GM19099 (cell line): ENCODE data around the gene TGFBR1.

ENCODE experiments used
- POLR2A ChIP-seq: IDR thresholded peaks from 3 replicates; pipeline ENCODE4 v1.6.1; 2011; ENCODE audit warnings: low read depth; ENCODE audit not compliant: insufficient read length; ENCODE audit errors: extremely low read depth

Gene TGFBR1

DNA sequence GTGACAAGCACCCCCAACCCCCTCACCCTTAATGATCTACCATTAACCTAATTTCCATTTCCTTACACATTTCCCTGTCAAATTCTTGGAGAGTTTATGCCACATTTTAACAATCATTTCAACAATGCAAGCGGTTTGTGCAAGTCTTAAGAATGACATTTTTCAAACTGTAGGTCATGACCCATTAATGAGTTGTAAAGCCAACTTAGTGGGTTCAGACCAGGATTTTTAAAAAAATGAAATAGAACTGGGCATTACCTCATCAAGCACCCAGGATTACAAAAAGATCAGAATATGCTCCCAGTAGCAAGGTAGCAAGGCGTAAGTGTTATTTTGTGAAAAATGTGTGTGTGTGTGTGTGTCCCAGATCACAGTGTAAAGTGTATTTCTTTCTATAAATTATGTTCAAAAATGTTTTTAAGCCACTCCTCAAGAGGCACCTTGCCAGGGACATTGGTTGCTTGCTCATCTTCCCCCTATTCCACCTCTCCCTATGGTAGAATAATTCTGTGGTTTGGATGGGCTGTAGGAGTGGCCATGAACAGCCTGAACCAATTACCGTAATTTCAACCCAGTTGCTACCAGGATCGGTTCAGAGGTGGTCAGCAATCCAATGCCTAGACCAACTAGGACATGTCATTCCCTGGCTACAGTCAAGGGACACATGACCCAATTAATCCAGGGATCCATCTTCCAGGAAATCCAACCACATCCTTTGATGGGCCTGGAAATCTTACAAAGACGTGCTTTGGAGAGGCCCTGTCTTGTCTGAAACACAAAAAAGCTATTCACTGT is 14.4 kb upstream of the TGFBR1 start:
- no peak for TF ChIP-seq POLR2A

DNA sequence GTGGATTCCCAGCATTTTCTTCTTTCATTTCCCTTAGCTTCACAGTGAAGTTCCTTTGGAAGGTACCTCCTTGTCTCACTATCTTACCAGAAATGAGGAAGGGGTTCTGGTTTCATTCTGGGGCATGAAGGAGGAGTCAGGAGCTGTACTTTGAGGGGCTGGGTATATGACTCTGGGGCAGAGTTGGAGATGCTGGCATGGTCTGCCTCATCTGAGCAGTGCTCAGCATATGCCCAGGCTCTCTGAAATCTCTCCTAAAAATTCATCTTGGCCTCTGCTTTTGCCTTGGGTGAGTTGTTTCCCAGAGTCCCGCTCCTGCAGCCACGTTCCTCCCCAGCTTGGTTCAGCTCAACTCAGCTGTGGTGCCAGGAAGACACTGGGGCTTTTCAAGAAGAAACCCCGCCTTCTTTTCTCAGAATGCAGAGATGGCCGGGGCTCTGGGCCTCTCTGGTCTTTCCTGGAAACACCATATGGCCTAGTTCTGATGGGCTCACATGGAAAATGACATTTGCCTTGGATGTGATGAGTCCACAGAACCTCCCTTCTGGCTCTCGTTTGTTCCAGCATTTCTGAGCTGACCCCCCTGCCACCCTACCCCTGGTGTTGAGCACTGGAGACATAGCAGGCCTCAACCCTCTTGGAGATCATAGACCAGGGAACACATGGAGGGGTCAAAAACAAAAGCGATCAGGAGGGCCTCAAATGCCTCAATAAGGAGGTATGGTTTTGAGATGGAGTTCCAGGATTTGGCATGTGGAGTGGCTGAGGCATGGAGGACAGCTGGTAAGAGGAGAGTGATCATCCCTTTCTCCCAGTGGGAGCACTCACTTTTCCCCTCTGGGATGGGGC is 12.0 kb upstream of the TGFBR1 start:
- TF ChIP-seq POLR2A, result no peak

DNA sequence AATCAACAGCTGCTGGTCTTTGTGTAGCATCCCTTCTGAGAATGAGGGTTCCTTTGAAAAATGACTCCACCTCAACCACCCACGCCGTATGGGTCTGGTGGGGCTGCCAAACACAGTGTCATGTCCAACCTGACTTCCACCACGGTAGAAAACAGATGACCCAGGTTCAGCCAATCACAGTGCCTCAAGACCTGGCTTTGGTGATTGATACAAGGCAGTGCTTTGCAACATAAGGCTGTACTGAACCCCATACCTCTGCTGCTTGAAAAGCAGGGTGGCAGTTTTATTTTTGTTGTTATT is 11.5 kb upstream of the TGFBR1 start:
- no peak for TF ChIP-seq POLR2A

DNA sequence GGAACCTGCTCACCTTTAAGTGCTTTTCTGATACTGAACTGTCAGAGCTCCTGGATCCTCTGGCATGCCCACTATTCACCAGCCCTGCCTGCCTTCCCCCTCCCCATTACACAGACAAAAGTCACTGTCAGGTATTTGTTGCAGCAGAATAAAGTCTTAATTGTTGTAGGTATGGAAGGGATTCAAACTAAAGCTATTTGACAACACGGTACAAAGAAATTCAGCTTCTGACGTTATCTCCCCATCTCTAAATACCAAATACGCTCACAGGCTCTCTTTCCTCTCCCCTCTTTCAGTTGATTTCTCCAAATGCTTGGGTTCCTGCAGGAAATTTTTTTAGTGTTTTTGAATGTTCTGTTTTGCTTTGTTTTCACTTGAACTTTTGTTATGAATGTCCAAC is 9.3 kb upstream of the TGFBR1 start:
- TF ChIP-seq POLR2A, result no peak

DNA sequence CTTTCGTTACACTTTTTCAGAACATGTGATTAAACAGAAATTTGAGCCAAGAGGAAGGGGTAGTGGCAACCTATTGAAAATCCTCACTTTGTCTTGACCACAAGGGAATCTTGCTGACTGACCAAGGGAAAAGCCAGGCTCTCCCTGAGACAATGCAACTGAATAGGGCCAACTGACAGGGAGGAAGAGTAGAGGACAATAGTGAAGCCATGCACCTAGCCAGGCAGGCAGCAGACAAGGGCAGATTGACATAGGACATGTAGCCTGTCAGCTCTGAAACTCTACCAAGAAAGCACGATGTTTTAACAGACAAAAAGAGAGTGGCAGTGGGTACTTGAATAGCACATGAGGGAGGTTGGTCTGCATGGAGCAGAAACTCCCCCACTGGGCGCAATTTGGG is 8.5 kb upstream of the TGFBR1 start:
- no peak for TF ChIP-seq POLR2A

DNA sequence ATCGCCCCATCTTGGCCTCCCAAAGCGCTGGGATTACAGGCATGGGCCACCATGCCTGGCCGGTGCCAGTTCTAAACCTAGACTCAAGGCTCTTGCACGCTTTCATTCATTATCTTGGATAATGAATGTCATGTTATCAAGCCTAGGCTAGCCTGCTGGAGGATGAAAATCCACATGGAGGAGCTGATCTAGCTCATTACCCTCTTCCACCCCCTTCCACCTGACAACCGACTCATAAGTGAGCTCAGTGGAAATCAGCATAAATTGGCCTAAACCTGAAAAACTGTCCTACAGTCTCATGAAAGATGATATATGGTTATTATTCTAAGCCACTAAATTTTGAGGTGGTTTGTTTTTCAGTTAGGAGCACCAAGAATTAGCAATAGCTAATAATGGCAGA is 3.6 kb upstream of the TGFBR1 start:
- no peak for TF ChIP-seq POLR2A

DNA sequence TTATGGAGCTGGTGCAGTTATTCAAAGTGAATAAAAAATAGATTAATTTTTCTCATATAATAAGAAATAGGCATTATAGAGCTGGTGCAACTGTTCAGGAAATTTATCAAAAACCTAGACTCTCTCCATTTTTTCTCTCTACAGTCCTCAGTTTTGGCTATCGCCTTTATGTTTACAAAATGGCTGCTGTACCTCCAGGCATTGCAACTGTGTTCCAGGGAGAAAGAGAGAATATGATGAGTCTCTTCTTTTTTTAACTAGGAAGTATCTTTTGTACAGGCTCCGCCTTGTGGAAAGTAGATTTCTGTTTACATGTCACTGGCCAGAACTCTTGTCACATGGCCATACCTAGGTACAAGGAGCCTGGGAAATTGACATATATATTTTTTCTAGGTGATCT is 3.1 kb upstream of the TGFBR1 start:
- TF ChIP-seq POLR2A, result no peak

DNA sequence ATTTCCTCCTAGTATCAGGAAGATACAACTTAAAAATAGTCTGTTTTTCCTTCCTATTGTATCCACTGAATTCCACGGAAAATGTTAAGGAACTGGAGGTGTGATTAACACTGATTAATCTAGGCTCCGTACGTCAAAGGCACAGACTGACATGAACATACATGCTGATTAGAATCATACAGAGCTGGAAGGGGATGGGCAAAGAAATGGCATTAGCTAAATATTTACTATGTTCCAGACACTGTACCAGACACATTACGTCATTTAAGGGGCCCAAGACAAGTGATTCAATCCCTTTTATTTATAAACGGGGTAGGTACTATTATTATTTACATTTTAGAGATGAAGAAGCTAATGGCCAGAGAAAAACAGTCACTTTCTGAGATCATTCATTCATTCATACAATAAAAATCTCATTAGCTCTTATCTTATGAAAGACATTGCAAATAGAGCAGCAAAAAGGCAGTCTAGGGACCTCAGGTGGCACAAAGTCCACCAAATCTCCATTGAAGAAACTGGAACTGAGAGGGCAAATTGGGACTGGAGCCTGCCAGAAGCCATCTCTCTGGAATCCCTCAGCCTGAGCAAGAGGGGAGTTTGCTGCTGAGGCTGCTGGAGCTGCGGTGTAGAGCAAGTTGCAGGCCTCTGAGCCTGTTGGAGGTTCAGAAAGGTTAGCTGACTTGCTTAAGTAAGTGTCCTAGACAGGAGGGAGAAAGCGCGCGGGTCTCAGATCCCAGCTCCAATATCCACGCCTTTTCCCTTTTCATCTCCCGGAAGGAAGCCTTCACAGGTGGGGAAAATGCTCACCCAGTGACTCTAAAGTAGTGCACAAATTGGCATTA is 1.6 kb upstream of the TGFBR1 start:
- no peak for TF ChIP-seq POLR2A

DNA sequence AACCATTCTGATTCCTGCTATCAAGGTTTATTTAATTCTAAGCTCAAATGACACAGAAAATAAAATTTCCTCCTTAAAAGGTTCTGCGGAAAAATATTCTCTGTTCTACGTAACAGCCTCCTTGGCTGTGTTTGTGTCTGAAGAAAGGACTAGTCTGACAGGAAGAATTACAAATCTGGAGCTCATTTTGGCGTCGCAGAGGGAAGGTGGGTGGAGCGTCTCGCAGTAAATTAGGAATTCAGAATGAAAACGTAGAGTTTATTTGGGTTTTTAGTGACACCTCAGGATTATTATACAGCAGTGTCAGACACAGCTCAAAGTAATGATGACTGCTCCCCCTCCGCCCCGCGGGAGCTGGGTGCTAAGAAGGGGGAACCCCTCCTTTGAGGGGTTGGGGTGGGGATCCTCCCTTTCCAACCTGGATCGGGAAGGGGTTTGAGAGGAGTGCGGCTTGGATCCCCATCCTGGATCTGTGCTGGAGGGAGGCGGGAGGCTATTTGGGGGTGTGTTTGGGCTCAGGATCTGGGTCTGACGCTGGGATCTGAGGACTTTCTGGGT is 933 bp upstream of the TGFBR1 start:
- no peak for TF ChIP-seq POLR2A

DNA sequence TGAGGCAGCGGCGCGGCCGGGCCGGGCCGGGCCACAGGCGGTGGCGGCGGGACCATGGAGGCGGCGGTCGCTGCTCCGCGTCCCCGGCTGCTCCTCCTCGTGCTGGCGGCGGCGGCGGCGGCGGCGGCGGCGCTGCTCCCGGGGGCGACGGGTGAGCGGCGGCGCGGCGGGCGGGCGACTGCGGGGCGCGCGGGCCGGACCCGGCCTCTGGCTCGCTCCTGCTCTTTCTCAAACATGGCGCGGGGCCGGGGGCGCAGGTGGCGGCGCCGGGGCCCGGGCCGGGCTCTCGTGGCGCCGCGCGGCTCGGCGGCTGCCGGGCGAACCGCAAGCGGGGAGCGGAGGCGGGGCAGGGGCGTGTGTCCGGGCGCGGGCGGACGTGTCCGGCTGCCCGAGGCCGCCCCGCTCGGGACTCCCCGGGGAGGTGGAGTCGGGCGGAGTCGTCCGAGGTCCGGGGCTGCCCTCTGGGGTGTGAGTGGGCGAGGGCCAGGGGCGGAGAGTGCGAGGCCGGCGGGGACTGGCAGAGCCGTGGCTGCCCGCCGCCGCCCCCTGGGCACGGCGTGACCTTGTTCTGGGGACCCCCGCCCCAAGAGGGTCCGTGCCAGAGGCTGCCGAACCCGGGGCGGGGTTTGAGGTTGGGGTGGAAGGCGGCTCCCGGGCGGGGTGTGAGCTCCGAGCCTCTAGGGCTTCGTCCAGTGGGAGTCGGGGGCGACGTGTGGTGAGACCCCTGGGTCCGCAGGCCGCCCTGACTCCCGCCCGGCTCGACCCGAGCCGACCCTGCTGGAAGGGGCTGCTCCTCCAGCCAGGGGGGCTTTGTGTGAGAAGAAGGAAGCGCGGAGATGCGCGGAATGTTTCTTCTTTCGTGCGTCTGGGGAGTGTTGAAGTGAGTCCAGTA is 485 bp downstream of the TGFBR1 start:
- peak; percentile 87 for TF ChIP-seq POLR2A

DNA sequence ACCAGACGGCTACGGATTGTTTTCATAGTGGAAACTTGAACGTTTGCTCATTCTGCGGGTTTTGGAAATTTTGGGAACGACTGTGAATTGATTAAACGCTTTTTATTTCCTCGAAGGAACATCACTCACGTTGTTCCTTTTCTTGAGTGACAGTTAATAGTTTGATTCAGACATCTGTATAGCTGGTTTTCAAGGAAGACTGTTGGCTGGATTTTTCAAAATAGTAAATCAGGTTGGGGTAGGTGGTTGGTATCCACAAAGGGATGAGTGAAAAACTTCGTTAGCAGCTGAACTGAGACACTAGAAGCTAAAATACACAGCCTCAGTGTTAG is 1.1 kb downstream of the TGFBR1 start:
- no peak for TF ChIP-seq POLR2A

DNA sequence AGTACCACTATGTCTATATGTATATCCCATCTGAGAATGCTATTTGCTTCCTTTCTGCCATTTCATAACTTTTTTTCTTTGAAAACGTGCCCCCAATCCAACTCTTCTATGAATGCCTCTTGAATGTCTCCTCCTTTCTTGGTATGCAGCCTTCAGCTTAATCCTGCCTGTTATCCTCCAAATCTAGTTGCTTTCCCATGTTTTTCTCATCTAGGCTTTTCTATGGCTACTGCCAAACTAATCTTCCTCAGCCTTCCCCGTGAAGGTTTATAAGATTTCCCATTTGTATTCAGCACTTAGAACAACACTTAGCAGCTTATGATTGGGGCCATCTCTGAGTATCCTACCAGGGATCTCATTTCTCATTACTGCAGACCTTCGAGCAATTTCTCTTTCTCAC is 2.5 kb downstream of the TGFBR1 start:
- no peak for TF ChIP-seq POLR2A

DNA sequence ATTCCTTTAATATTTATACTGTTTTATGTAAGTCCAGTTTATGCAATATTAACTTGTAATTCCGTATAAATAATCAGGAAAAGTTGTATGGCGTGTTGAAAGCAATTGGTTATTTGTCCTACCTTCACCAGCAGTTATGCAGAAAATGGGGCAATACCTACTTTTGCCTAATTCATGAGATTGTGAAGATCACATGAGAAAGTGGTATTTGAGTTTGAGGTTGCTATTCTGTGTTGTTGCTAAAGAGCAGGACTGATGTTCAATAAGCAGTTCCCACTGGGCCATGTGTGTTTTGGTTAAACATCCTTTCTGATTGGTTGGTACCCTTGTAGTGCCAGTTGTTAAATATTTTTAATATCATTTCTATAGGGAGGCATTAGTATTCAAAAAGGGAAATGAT is 3.2 kb downstream of the TGFBR1 start:
- TF ChIP-seq POLR2A, result no peak

DNA sequence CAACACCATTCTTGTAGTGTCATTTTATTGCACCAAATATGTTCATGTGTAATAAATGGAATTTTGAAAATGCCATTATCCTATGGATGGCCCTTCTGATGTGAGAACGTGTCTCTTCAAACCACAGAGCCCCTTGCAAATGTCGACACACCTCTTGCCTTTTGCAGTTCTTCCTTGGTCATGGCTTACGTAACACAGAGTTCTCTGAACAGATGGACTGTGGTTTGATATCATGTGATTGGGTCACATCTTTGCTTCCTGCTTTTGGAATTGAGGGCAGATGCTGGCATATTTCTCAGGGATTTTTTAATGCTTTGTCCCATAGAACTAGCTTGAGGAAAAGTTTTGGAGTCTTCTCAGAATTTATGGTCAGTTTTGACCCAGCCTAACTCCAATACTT is 4.6 kb downstream of the TGFBR1 start:
- TF ChIP-seq POLR2A, result no peak
